HG03108 (cell line): Measurements from ENCODE around the gene MEIS2.
A peak's percentile ranks its signal among the peaks of the same experiment; 100 is the strongest.

ENCODE experiments used
- ATAC-seq: cut with Tn5 transposase; IDR thresholded peaks from one replicate; pipeline ENCODE4 v1.9.1; 2021; ENCODE audit warnings: moderate library complexity; ENCODE audit not compliant: unreplicated experiment

The MEIS2 gene

GRCh38 chr15:36904715-36905114 is 195.6 kb downstream of the MEIS2 start:
- no peak for ATAC-seq

- no peak for ATAC-seq
Observed at GRCh38 chr15:36903922-36904556, 196.3 kb downstream of the MEIS2 start.

DNA sequence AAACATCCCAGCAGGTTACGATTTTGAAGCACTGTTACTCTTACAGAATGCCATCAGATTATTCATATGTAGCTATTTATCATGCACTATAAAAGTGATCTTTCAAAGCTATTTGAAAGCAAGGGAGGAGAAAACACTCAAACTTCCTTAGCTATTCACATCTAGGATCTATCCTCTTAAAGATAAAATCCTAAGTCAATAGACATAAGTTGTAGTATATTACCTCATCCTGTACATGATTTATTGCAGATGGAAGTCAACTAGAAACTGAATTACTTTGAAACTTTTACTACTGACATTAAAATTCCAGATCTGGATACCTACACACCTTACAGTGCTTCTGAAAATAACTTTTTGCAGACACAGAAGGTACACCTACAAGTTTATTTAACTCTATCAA is 197.2 kb downstream of the MEIS2 start:
- no peak for ATAC-seq

DNA sequence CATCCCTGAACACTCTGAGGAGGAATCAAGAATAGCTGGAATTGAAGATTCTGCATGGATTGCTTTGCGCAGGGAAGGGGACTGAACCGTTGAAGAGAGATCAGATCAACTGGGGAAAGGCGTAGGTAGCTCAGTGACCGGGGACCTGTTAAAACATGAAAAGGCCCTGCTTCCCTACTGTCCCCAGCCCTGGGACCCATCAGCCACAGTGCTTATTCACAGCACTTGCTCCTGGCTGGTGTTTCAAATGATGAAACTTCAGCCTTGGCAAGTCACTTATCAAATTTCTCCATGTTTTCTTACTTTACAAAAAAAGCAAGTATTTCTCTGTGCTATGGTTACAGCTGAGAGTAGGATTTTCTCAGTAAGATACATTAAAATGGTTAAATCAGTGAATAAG is 199.3 kb downstream of the MEIS2 start:
- ATAC-seq = no peak

- no peak for ATAC-seq
Observed at GRCh38 chr15:36899696-36900095, 200.7 kb downstream of the MEIS2 start.

- no peak for ATAC-seq
Observed at GRCh38 chr15:36898536-36899126, 201.7 kb downstream of the MEIS2 start.

DNA sequence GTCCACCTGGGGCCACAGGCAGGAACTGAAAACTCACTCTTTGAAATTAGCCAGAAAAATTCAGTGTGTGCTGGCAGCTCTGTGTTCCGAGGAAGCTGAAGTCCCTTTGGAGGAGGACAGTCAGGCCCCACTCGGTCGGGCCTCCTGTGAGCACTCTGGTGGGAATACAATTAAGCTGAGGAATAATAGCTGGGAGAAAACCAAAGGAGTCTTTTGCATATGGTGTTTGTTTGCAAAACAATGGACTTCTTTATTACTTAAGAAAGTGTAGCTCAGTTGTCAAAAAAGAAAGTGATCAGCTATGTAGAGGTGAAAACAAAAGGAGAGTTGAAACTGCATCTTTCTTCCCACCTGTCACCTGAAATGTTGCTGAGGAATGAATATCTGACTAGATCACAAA is 202.5 kb downstream of the MEIS2 start:
- no peak for ATAC-seq

GRCh38 chr15:36896949-36897348 is 203.4 kb downstream of the MEIS2 start:
- ATAC-seq = no peak

DNA sequence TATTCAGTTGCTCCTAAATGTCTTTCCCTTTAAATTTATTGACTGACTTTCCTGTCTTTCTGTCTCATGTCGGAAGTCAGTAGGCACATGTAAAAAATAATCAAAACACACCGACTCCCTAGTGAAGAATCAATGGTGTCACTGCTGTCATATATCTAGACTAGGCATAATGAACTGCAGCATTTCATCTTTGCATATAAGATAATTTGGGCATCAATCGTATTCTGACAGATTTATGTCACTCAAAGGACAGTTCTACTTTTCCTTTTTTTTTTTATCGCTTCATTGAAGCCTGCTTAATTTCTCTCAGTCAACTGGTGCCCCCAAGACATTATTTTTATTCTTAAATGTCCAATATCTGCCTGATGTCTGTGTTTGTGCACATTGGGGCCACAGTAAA is 206.3 kb downstream of the MEIS2 start:
- no peak for ATAC-seq

GRCh38 chr15:36893276-36893675 is 207.1 kb downstream of the MEIS2 start:
- no peak for ATAC-seq

DNA sequence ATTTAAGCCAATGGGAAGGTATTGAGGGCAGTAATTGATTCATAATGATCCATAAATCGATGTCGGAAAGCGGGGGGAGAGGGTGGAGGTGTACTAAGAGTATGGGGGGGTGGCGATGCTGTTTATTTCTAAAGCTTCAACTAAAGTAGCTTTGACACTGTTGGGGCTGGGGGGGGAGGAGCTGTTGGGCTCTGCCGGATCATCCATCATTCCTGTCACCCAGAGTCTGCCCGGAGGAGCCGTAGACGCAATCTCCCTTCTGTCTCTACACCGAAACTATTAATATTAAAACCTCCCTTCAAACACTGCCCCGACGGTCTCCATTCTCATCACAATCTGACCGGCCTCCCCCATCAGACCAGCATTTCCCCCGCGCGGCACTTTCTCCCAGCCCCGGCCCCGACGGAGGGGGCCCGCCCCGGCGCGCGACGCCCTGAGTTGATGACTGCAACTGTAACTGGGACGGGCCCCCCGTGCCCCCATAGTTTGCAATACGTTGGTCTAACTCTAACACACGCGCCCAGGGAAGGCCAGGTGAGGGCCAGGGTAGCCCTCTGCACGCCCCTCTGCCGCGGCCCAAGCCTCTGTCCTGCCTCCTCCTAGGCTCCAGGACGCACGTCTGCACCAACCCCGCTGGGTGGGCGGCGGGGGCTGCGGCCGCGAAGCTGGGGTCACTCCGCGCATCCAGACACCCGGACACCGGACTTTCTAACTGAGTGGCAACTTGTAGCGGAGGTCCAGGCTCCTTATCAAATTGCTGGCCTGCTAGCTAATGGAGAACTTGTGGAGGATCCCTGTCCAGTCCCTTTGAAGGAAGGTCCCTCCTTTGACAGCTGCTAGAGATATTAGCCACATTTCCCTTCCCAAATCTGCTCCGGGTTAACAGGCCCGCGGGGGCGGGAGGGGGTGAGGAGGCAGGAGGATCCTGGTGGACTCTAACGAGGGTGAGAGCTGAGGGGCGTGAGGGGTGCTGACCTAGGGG is 212.0 kb downstream of the MEIS2 start:
- no peak for ATAC-seq

GRCh38 chr15:36887214-36887961 is 213.0 kb downstream of the MEIS2 start:
- no peak for ATAC-seq

- no peak for ATAC-seq
Observed at GRCh38 chr15:36886701-36887100, 213.6 kb downstream of the MEIS2 start.

DNA sequence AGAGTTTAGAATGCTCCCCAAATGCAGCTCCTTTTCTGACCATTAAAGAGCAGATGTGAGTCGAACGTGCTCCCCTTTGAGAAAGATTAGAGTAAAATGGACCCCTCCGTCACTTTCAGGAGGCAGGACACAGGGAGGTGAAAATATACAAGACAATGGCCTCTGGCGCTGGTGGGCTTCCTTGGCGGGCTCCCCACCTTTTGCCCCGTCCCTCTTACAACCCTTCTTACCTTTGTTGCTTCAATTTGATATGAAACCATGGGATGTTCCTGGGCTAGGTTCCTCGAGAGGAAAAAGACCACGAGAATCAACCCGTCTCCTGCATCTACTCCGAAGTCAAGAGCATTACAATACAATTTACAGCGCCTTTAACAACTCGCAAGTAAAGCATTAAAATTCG is 214.2 kb downstream of the MEIS2 start:
- no peak for ATAC-seq

DNA sequence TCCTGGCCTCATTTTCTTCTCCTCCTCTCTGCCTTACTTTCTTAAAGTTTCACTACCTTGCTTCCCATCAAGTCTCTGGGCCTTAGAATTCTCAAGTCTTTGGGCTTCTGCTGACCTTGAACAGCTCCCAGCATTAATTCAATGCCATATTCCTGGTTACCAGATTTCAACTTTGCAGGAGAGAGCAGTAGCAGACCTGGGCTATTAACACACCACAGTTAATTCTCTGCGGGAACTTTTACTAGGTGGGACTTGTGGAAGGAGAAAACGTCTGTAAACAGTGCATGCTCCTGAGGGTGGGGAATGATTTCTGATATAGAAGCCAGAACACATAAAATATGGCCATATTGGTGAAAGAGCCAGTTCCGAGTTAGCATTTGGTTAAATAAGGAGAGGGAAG is 214.6 kb downstream of the MEIS2 start:
- no peak for ATAC-seq

- ATAC-seq = no peak
Observed at GRCh38 chr15:36884936-36885635, 215.3 kb downstream of the MEIS2 start.

GRCh38 chr15:36884518-36884875 is 215.9 kb downstream of the MEIS2 start:
- no peak for ATAC-seq

DNA sequence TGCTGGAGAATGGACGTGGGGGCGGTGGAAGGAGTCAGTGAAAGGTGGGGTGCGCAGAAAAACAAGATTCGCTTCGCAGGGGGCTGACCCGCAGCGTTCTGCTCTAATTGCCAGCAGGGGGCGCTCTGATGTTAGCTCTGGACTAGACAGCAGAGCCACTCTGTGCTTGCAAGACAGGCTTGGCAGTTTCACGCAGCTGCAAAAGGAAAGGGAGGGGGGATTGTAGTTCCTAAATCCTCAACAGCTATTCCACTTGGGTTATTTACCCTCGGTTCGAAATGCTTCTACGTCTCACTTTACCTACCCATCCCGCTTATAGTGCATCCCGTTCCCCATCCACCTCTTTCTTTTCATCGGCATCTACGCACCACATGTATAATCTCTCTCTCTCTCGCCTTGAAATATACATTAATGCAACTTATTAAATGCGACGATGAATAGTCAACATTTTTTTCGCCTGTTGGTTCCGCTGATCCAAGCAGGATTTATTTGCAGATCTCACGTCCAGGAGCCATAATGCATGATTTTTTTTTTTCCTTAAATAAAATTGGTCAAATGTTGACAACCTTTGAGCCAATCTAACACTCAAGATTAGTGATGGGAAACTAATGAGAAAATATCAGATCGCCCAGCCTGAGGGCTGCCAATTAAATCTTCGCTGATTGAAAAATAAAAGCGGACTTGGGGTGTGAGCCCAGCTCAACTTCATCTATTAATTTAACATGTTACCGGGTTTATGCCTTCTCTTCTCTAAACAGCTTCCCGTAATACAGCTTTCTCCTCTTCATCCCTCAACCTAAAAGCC is 216.4 kb downstream of the MEIS2 start:
- peak; percentile 80 for ATAC-seq

DNA sequence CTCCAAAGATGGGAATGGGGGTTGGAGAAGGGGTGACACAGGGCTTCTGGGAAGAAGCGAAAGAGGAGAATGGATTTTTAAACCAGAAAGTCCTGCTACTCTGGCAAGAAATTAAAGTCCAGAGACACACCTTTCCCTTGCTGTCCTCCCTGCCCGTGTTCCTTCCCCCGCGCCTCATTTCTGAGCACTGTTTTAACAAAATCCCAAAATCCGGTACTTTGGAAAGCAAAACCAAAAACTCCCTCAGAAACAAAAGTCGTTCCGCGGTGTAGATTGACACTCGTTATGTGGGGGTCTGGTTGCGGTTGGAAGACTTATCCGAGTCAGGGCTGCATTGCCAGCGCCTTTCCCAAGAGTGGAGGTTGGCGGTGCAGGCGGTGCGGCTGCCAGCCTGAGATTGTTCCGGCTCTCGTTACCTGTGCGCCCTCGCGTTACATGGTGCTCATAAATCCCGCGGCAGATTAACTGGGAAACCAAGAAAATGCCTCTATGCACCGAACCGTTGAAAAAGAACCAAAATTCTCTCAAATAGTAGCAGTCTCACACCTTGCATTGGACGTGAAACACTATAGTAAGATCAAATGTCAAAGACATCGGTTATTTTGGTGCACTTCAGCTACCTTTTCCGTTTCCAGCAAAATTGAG is 217.7 kb downstream of the MEIS2 start:
- no peak for ATAC-seq
